ENCODE data around the gene GINS2. TPM values are rescaled to one million over a fixed set of nuclear protein-coding genes. Genes with fewer than 3 reads are reported as not detected.

Gene GINS2
- total and polyA plus RNA-seq, 2 experiments from 2014 or later = 40.5 to 44.4 TPM

GRCh38 chr16:85722128-85722893 lies 33.6 kb upstream of the GINS2 start:
- H3K36me3 Mint-ChIP-seq (ENCODE audit: low read depth) = no peaks in the 10 kb centered on the region

More at GRCh38 chr16:85722128-85722893, 33.6 kb upstream of the GINS2 start:
- H3K4me1 Mint-ChIP-seq = no peaks in the 10 kb centered on the region
- H3K27ac Mint-ChIP-seq = no peak overlapping the region
- no peak for TF ChIP-seq REST (IDR thresholded peaks at IDR 0.05; ENCODE audit: unreplicated experiment)
- TF ChIP-seq ZNF462 (CRISPR knock-in tag; IDR thresholded peaks at IDR 0.05) = no peak
- TF ChIP-seq EZH2 (IDR thresholded peaks at IDR 0.05; ENCODE audit: low read depth, unreplicated experiment) = no peak
- TF ChIP-seq CREB1 (CRISPR knock-in tag; IDR thresholded peaks at IDR 0.05; ENCODE audit: low read depth) = no peak
- TF ChIP-seq ZNF331 (CRISPR knock-in tag; IDR thresholded peaks at IDR 0.05; ENCODE audit: low read depth) = no peak
- no peak for TF ChIP-seq STAT1 (IDR thresholded peaks at IDR 0.05; ENCODE audit: unreplicated experiment)
- TF ChIP-seq CTCF (conservative IDR thresholded peaks at IDR 0.05; ENCODE audit: low read depth in 2 of 2) = no peak
- no peak for TF ChIP-seq EZH2phosphoT487 (IDR thresholded peaks at IDR 0.05; ENCODE audit: unreplicated experiment)
- TF ChIP-seq NANOG (IDR thresholded peaks at IDR 0.05; ENCODE audit: borderline replicate concordance) = no peak
- no peak for TF ChIP-seq ETS1 (IDR thresholded peaks at IDR 0.05)
- no peak for TF ChIP-seq POLR2AphosphoS5 (IDR thresholded peaks at IDR 0.05; ENCODE audit: low read depth)
- no peak for TF ChIP-seq ZNF114 (CRISPR knock-in tag; IDR thresholded peaks at IDR 0.05)
- ATAC-seq = no peak
- Histone ChIP-seq H3K9me2 (ENCODE audit: insufficient read depth) (no peaks in the 10 kb centered on the region), H3K79me2 (replicated peaks; ENCODE audit: insufficient read depth) (no peaks in the 10 kb centered on the region), H2AFZ (no peak overlapping the region), H3K4me1 (ENCODE audit: insufficient read depth) (no peaks in the 10 kb centered on the region), H4K20me1 (replicated peaks; ENCODE audit: insufficient read depth) (0 out of 2 replicates have a peak, but pooled peaks cover 4% of the 10 kb centered on the region), H3K27ac (ENCODE audit: low read depth) (no peak overlapping the region), H3K4me3 (no peak overlapping the region), H3K4me2 (no peak overlapping the region), H3K27me3 (ENCODE audit: insufficient read depth) (no peaks in the 10 kb centered on the region), H3F3A (replicated peaks; ENCODE audit: low read depth) (peaks cover 5% of the 10 kb centered on the region), H3K36me3 (ENCODE audit: insufficient read depth) (no peaks in the 10 kb centered on the region)
- peaks cover 6% of the 10 kb centered on the region for H3K27me3 Mint-ChIP-seq (ENCODE audit: insufficient read depth, low read depth, poor library complexity)
- no peaks in the 10 kb centered on the region for H3K9me3 Mint-ChIP-seq
- no peak for DNase-seq (ENCODE audit: low spot score)
- H3K4me3 Mint-ChIP-seq = no peak overlapping the region
